ENCODE results near the gene PLLP. TPM values are rescaled to one million over a fixed set of nuclear protein-coding genes. Genes with fewer than 3 reads are reported as not detected.

The PLLP gene
- polyA plus RNA-seq, 1 experiment = 0.02 TPM

DNA sequence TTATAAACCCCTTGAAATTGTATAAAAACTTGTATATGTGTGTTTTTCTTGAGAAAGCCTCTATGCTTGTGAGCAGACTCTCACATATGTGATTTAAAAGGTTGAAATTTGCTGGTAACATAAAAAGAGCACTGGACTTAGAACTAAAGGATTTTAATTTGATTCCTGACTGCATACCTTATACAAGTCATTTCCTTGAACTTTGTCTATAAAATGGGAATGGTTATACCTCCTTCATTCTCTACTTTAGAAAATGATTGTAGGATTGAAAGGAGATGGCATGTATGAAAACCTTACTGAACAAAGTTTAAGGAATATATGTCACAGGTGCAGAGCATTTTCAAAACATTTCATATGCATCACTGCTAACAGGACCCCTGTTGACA lies 49.8 kb downstream of the PLLP start:
- no peaks in the 10 kb centered on the region for H3K27me3 ChIP-seq (ENCODE audit: control insufficient read depth, insufficient read depth, low read length)
- DNase-seq (ENCODE audit: low read depth) = no peak
- H3K36me3 ChIP-seq (ENCODE audit: control insufficient read depth, insufficient read depth, low read length) = peaks cover 14% of the 10 kb centered on the region
- POLR2A ChIA-PET = no interaction called here
- H3K4me3 ChIP-seq (ENCODE audit: low read depth, low read length) = no peak overlapping the region
- TF ChIP-seq, protein P1, sequence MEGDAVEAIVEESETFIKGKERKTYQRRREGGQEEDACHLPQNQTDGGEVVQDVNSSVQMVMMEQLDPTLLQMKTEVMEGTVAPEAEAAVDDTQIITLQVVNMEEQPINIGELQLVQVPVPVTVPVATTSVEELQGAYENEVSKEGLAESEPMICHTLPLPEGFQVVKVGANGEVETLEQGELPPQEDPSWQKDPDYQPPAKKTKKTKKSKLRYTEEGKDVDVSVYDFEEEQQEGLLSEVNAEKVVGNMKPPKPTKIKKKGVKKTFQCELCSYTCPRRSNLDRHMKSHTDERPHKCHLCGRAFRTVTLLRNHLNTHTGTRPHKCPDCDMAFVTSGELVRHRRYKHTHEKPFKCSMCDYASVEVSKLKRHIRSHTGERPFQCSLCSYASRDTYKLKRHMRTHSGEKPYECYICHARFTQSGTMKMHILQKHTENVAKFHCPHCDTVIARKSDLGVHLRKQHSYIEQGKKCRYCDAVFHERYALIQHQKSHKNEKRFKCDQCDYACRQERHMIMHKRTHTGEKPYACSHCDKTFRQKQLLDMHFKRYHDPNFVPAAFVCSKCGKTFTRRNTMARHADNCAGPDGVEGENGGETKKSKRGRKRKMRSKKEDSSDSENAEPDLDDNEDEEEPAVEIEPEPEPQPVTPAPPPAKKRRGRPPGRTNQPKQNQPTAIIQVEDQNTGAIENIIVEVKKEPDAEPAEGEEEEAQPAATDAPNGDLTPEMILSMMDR (IDR thresholded peaks at IDR 0.05; ENCODE audit: insufficient read depth, low read depth, low read length) = no peak
- CTCF ChIA-PET = interaction anchor here (0.9 to 1.0 kb wide), 2 partner anchors 8 to 12 kb away, joined by 3 read pairs; no protein-coding TSS in a partner anchor

DNA sequence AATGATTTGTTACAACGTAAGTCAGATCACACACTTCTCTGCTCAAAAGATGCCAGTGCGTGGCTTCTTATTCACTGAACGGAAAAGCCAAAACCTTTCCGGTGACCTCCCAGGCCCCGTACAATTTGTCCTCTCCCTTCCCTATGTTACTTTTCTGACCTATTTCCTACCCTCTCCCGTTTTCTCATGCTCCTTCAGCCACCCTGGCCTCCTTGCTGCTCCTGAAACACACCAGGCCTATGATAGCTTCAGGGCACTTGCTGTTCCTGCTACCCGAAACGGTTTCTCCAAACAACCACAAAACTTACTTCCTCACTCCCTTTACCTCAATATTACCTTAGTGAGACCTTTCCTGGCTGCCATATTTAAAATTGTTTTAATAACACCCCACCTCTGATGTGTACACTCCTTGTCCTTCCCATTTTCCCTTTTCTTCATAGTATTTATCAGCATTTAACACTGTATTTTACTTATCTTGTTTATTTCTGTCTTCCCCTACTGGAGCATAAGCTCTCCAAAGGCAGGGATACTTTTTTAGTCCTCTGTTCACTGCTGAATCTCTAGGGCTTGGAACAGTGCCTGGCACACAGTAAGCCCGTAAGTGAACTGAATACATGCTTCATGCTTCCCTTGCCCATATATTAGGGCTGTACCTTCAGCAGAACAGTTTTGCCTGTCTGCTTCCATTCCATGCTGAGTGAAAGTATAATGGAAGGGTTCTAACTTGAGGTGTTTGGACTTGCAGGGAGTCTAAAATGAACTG lies 50.3 kb downstream of the PLLP start:
- TF ChIP-seq, protein P1 (IDR thresholded peaks at IDR 0.05; ENCODE audit: insufficient read depth, low read depth, low read length) = no peak
- ChIA-PET CTCF (no interaction called here), POLR2A (no interaction called here)
- no peak for DNase-seq (ENCODE audit: low read depth)
- H3K27me3 ChIP-seq (ENCODE audit: control insufficient read depth, insufficient read depth, low read length) = no peaks in the 10 kb centered on the region
- peaks cover 14% of the 10 kb centered on the region for H3K36me3 ChIP-seq (ENCODE audit: control insufficient read depth, insufficient read depth, low read length)
- no peak overlapping the region for H3K4me3 ChIP-seq (ENCODE audit: low read depth, low read length)

DNA sequence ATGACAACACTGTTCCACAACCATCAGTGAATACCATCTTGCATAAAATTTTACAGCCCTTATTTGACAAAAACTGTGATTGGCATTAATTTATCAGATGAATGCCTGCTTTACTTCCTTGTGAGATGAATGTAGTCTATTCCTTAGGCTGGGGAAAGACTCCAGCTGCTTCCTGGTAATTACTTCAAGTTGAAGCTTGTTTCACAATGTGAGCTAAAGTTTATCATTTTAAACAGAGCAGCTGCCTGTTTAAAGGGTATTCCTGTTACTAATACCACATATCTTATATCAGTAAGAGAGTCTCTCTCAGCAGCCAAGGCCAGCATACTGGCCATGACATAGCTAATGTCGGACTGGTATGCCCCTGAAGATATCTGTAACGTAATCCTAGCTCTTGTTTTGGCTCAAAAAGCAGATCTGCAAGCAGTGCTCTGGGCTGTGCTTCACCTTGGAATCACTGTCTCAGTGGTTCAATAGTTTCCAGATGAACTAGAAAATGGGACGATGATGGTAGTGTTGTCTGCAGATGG lies 52.6 kb downstream of the PLLP start:
- Histone ChIP-seq H3K4me3 (ENCODE audit: low read depth, low read length) (no peak overlapping the region), H3K36me3 (ENCODE audit: control insufficient read depth, insufficient read depth, low read length) (peaks cover 17% of the 10 kb centered on the region), H3K27me3 (ENCODE audit: control insufficient read depth, insufficient read depth, low read length) (no peaks in the 10 kb centered on the region)
- no peak for DNase-seq (ENCODE audit: low read depth)
- CTCF ChIA-PET = interaction anchor here (1.6 kb wide), 1 partner anchor 26 kb away, joined by 3 read pairs; no protein-coding TSS in a partner anchor
- POLR2A ChIA-PET = interaction anchor here (0.6 kb wide), 1 partner anchor 18 kb away, joined by 22 read pairs; no protein-coding TSS in a partner anchor
- TF ChIP-seq, protein P1 (IDR thresholded peaks at IDR 0.05; ENCODE audit: insufficient read depth, low read depth, low read length) = no peak

DNA sequence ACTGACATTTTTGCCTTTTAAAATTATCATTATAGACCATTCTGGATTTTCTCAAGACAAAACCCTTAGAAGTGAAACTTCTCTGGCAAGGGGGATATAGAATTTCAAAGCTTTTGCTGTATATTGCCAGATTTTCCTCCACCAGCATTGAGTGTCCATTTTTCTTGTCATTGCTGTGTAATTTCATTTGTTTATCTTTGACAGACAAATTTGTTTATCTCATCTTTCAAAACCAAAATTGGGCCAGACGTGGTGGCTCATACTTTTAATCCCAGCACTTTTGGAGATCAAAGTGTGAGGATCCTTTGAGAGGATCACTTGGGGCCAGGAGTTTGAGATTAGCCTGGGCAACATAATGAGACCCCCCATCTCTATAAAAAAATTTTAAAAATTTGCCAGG lies 55.4 kb downstream of the PLLP start:
- ChIA-PET POLR2A (no interaction called here), CTCF (no interaction called here)
- TF ChIP-seq, protein P1 (IDR thresholded peaks at IDR 0.05; ENCODE audit: insufficient read depth, low read depth, low read length) = no peak
- Histone ChIP-seq H3K36me3 (ENCODE audit: control insufficient read depth, insufficient read depth, low read length) (peaks cover 16% of the 10 kb centered on the region), H3K27me3 (ENCODE audit: control insufficient read depth, insufficient read depth, low read length) (no peaks in the 10 kb centered on the region), H3K4me3 (ENCODE audit: low read depth, low read length) (no peak overlapping the region)
- DNase-seq (ENCODE audit: low read depth) = no peak

DNA sequence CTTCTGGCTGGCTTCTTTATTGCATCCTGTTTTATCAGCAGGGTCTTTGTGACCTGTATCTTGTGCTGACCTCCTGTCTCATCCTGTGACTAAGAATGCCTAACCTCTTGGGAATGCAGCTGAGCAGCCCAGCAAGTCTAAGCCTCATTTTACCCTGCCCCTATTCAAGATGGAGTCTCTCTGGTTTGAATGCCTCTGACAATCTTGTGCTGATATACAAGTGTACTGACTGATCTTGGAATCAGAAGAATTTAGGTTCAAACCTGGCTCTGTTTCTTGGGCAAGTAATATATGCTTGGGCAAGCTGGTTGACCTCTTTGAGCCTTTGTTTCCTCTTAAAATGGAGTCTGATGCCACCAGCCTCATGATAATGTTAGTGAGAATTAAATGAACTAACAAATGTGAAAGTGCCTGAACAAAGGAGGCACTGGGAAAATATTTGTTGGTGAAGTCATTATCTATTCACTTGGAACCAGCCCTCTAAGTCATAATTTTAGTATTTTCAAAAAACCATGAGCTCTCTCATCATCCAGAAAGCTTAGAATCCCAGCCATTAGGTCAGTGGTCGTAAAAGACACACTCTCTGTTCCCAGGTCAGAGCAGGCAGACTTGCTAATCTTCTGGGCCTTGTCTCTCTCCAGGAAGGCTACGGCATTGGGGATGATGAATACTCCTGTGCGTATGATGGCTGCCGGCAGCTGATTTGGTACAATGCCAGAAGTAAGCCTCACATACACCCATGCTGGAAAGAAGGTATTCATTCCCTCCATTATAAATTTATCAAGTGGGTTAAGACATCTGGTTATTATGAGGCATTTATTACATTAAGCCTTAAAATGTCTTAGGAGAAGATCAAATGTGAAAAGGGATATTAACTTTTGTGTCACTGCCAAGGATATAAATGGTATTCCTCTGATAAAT lies 57.5 kb downstream of the PLLP start:
- Histone ChIP-seq H3K27me3 (ENCODE audit: control insufficient read depth, insufficient read depth, low read length) (no peaks in the 10 kb centered on the region), H3K36me3 (ENCODE audit: control insufficient read depth, insufficient read depth, low read length) (peaks cover 13% of the 10 kb centered on the region), H3K4me3 (ENCODE audit: low read depth, low read length) (no peak overlapping the region)
- ChIA-PET POLR2A (no interaction called here), CTCF (interaction anchor here (0.8 kb wide), 1 partner anchor 8 kb away, joined by 3 read pairs; no protein-coding TSS in a partner anchor)
- DNase-seq (ENCODE audit: low read depth) = no peak
- TF ChIP-seq, protein P1 (IDR thresholded peaks at IDR 0.05; ENCODE audit: insufficient read depth, low read depth, low read length) = no peak

All from BJ (cell line).